GM12878 (cell line): Measurements from ENCODE around the gene TINCR. TPM values are rescaled to one million over a fixed set of nuclear protein-coding genes. Genes with fewer than 3 reads are reported as not detected.

Experiments
- ATAC-seq: fragments of 200-7000 bp; cut with Tn5 transposase; 3 replicates; pipeline ENCODE4 v1.9.1; 2020; ENCODE audit warnings: mild to moderate bottlenecking, moderate library complexity
- BruUV-seq: library from RNA; stranded (reverse); fragments of 400-500 nt; replicated peaks from 2 replicates; lab custom pipeline; 2021; lab: Mats Ljungman, UMichigan
- CTCF ChIA-PET: fragments of 300-600 bp; sonication (Branson Sonifier 250); formaldehyde crosslinking; extraction: SDS; loops from one replicate; lab custom pipeline; 2021; ENCODE audit warnings: inconsistent platforms; lab: Yijun Ruan, JAX
- POLR2A ChIA-PET: fragments of 350-600 bp; formaldehyde crosslinking; extraction: SDS; loops from one replicate; lab custom pipeline; 2021; ENCODE audit warnings: inconsistent platforms; lab: Charles Lee
- RAD21 ChIA-PET: fragments of 300-600 bp; sonication (Branson Sonifier 250); formaldehyde crosslinking; loops from one replicate; lab custom pipeline; 2023; ENCODE audit warnings: antibody characterized with exemption; ENCODE audit not compliant: unreplicated experiment; lab: Charles Lee
- SMC1A ChIA-PET: fragments of 300-600 bp; sonication (Branson Sonifier 250); formaldehyde crosslinking; loops from one replicate; lab custom pipeline; 2023; ENCODE audit not compliant: unreplicated experiment, uncharacterized antibody; lab: Charles Lee
- DNase-seq: peaks from one replicate; pipeline ENCODE4 v3.0.0-alpha.2; 2011; ENCODE audit warnings: low read depth, low spot score
- FAIRE-seq: peaks from 3 replicates; lab custom pipeline; 2011; peaks lifted over from hg19 to GRCh38; lab: Jason Lieb, UNC
- H2AFZ ChIP-seq: 2 replicates; pipeline ENCODE4 v1.6.0; 2011; ENCODE audit warnings: low read depth, low read length, control low read depth; ENCODE audit not compliant: control insufficient read depth
- H3K27ac ChIP-seq: 2 replicates; pipeline ENCODE4 v1.5.1; 2011; ENCODE audit warnings: control low read depth; ENCODE audit not compliant: control insufficient read depth, insufficient read depth
- H3K27me3 ChIP-seq, 2 experiments: replicated peaks in 1 of 2; 2 replicates each; pipeline versions ENCODE4 v1.6.0 to v1.6.1; 2011; ENCODE audit warnings: low read length in 1 of 2; ENCODE audit not compliant: control insufficient read depth in 2 of 2, insufficient read depth in 2 of 2
- H3K36me3 ChIP-seq, 2 experiments: 2 replicates each; pipeline ENCODE4 v1.5.1; 2011; ENCODE audit warnings: low read length in 1 of 2; ENCODE audit not compliant: control insufficient read depth in 2 of 2, insufficient read depth in 2 of 2
- H3K4me1 ChIP-seq: 2 replicates; pipeline ENCODE4 v1.6.1; 2011; ENCODE audit warnings: mild to moderate bottlenecking, low read length, moderate library complexity, mixed read lengths; ENCODE audit not compliant: control insufficient read depth, insufficient read depth
- H3K4me2 ChIP-seq: 2 replicates; pipeline ENCODE4 v1.6.0; 2011; ENCODE audit warnings: control low read depth; ENCODE audit not compliant: control insufficient read depth, insufficient read depth
- H3K4me3 ChIP-seq: fragments of 200-600 bp; sonication (generic); 2 replicates; pipeline ENCODE4 v1.5.1; 2016
- H3K79me2 ChIP-seq: 2 replicates; pipeline ENCODE4 v1.6.0; 2011; ENCODE audit warnings: low read length; ENCODE audit not compliant: control insufficient read depth, insufficient read depth
- H3K9ac ChIP-seq: 2 replicates; pipeline ENCODE4 v1.8.0; 2011; ENCODE audit warnings: low read length, control low read depth, mixed read lengths; ENCODE audit not compliant: control insufficient read depth, insufficient read depth
- H3K9me3 ChIP-seq: replicated peaks from 3 replicates; pipeline ENCODE4 v1.5.1; 2011; ENCODE audit warnings: mild to moderate bottlenecking, low read length; ENCODE audit not compliant: control insufficient read depth, insufficient read depth
- H4K20me1 ChIP-seq: 2 replicates; pipeline ENCODE4 v1.6.0; 2011; ENCODE audit not compliant: control insufficient read depth, insufficient read depth
- EGR1 ChIP-seq, 2 experiments: IDR thresholded peaks; 1 replicate in 1 of 2; 2 replicates in 1 of 2; pipeline ENCODE4 v1.6.1; 2011 to 2012; ENCODE audit warnings: low read depth in 2 of 2, low read length in 2 of 2, borderline replicate concordance in 1 of 2, mild to moderate bottlenecking in 1 of 2, moderate library complexity in 1 of 2
- ETV6 ChIP-seq, 2 experiments: fragments of 450-650 bp in 1 of 2; IDR thresholded peaks in 1 of 2; conservative IDR thresholded peaks in 1 of 2; 2 replicates each; pipeline ENCODE4 v1.6.1; 2014; ENCODE audit warnings: antibody characterized with exemption in 1 of 2, borderline replicate concordance in 1 of 2, low read depth in 1 of 2, mild to moderate bottlenecking in 1 of 2, moderate library complexity in 1 of 2
- JUNB ChIP-seq: IDR thresholded peaks from 2 replicates; pipeline ENCODE4 v1.6.1; 2016; ENCODE audit warnings: antibody characterized with exemption, mild to moderate bottlenecking
- JUND ChIP-seq: IDR thresholded peaks from 2 replicates; pipeline ENCODE4 v1.6.1; 2012; ENCODE audit warnings: low read depth, mild to moderate bottlenecking, low read length, improper control_type of control experiment, moderate library complexity
- NFYA ChIP-seq: IDR thresholded peaks from 2 replicates; pipeline ENCODE4 v1.6.1; 2011; ENCODE audit warnings: low read depth, mild to moderate bottlenecking, low read length, improper control_type of control experiment, borderline replicate concordance
- POLR2AphosphoS5 ChIP-seq: IDR thresholded peaks from 2 replicates; pipeline ENCODE4 v1.6.1; 2011; ENCODE audit warnings: mild to moderate bottlenecking, low read length, inconsistent platforms
- RAD21 ChIP-seq: IDR thresholded peaks from 2 replicates; pipeline ENCODE4 v1.6.1; 2011; ENCODE audit warnings: mild to moderate bottlenecking, low read depth, low read length, moderate library complexity; ENCODE audit not compliant: insufficient read depth
- RFX5 ChIP-seq: IDR thresholded peaks from 2 replicates; pipeline ENCODE4 v1.6.1; 2011; ENCODE audit warnings: low read depth, low read length, improper control_type of control experiment
- SRF ChIP-seq, 2 experiments: IDR thresholded peaks; 2 replicates each; pipeline ENCODE4 v1.6.1; 2011; ENCODE audit warnings: low read depth in 2 of 2, low read length in 2 of 2, mild to moderate bottlenecking in 1 of 2, moderate library complexity in 1 of 2
- STAT3 ChIP-seq: IDR thresholded peaks from 2 replicates; pipeline ENCODE4 v1.6.1; 2011; ENCODE audit warnings: low read depth, low read length, improper control_type of control experiment
- TAF1 ChIP-seq: IDR thresholded peaks from 2 replicates; pipeline ENCODE4 v1.6.1; 2011; ENCODE audit warnings: mild to moderate bottlenecking, low read depth, low read length, borderline replicate concordance
- TARDBP ChIP-seq: IDR thresholded peaks from 2 replicates; pipeline ENCODE4 v1.6.1; 2016; ENCODE audit warnings: borderline replicate concordance
- TBL1XR1 ChIP-seq: IDR thresholded peaks from 2 replicates; pipeline ENCODE4 v1.6.1; 2012; ENCODE audit warnings: low read depth, low read length, improper control_type of control experiment
- YBX1 ChIP-seq: fragments of 450-650 bp; IDR thresholded peaks from 2 replicates; pipeline ENCODE4 v1.6.1; 2016; ENCODE audit warnings: antibody characterized with exemption
- ZNF217 ChIP-seq: fragments of 450-650 bp; IDR thresholded peaks from 2 replicates; pipeline ENCODE4 v1.6.1; 2017; ENCODE audit warnings: antibody characterized with exemption, mild to moderate bottlenecking
- WGBS: methylation state at CpG from one replicate; pipeline ENCODE4 v1.1.6; 2016; ENCODE audit warnings: low lambda C conversion rate; ENCODE audit not compliant: insufficient replicate concordance, insufficient coverage; ENCODE audit errors: missing lambda C conversion rate; 5-methylcytosine and 5-hydroxymethylcytosine counted together
- in situ Hi-C: fragments of 300-500 bp; cut with MboI; formaldehyde crosslinking; loops from 9 replicates; pipeline ENCODE4 v1.14.3; 2018; ENCODE audit warnings: mixed read lengths
- intact Hi-C: fragments of 100-400 bp; cut with micrococcal nuclease; formaldehyde crosslinking; loops from one replicate; pipeline ENCODE4 v1.14.2; 2022; ENCODE audit not compliant: unreplicated experiment
- polyA plus RNA-seq, 11 experiments: library from polyadenylated mRNA; depleted of rRNA in 4 of 11; unstranded in 6 of 11; stranded (reverse) in 5 of 11; fragments of >200 nt; fragmentation: Nextera tagmentation in 4 of 11; fragmentation: Illumina TruSeq in 1 of 11; extraction: Ambion mirVana in 4 of 11; extraction: Trizol in 1 of 11; gene quantifications; 1 replicate in 1 of 11; 2 replicates in 10 of 11; pipeline versions ENCODE4 v1.2.1 to v1.2.3, GENCODE V29; 2011 to 2016; ENCODE audit warnings: inconsistent platforms in 2 of 11, missing spikeins in 2 of 11, low read depth in 1 of 11
- total RNA-seq, 4 experiments: library from RNA; depleted of rRNA in 3 of 4; stranded (reverse); fragments of >200 nt in 3 of 4; fragmentation: Illumina TruSeq in 1 of 4; extraction: Trizol in 1 of 4; gene quantifications; 2 replicates each; pipeline versions ENCODE4 v1.2.1 to v1.2.3, GENCODE V29; 2013 to 2021
- TF ChIP-seq, protein P1 (sequence below): fragments of 450-650 bp; IDR thresholded peaks from 2 replicates; pipeline ENCODE4 v1.6.1; 2016; ENCODE audit warnings: mild to moderate bottlenecking
- TF ChIP-seq, protein P2 (sequence below): fragments of 450-650 bp; IDR thresholded peaks from 2 replicates; pipeline ENCODE4 v1.6.1; 2014; ENCODE audit warnings: mild to moderate bottlenecking
- TF ChIP-seq, protein P3 (sequence below): fragments of 450-650 bp; formaldehyde crosslinking; IDR thresholded peaks from 2 replicates; pipeline ENCODE4 v1.5.0; 2022; ENCODE audit warnings: mild to moderate bottlenecking, missing genetic modification characterization

Gene TINCR
- total and polyA plus RNA-seq, 10 of the 15 experiments (the other 5 are each of a cell fraction or from before 2014, with no cell fraction given) = 0.02 to 0.36 (median 0.06) TPM; not detected in 3

DNA sequence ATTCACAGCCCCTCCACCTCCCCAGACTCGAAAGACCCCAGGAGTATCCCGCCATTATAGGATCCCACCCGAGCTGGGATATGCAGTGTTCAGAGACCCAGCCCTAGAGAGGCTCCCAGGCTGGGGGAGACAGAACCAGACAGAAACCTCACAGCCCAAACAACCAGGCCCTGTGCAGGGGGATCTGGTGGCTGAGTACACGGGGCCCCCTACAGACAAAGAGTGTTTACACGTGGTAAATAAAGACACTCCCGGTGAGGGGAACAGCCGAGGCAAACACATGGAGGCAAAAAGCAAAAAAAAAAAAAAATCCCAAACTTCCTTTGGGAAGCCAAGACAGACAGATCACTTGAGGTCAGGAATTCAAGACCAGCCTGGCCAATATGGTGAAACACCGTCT, 25.1 kb downstream of the TINCR start (continued):
- no peak for TF ChIP-seq EGR1 (IDR thresholded peaks at IDR 0.05; ENCODE audit: borderline replicate concordance in 1 of 2, low read depth in 2 of 2, low read length in 2 of 2)
- no peak for TF ChIP-seq TBL1XR1
- TF ChIP-seq, protein P1, sequence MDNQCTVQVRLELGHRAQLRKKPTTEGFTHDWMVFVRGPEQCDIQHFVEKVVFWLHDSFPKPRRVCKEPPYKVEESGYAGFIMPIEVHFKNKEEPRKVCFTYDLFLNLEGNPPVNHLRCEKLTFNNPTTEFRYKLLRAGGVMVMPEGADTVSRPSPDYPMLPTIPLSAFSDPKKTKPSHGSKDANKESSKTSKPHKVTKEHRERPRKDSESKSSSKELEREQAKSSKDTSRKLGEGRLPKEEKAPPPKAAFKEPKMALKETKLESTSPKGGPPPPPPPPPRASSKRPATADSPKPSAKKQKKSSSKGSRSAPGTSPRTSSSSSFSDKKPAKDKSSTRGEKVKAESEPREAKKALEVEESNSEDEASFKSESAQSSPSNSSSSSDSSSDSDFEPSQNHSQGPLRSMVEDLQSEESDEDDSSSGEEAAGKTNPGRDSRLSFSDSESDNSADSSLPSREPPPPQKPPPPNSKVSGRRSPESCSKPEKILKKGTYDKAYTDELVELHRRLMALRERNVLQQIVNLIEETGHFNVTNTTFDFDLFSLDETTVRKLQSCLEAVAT = no peak
- TF ChIP-seq YBX1 = no peak

DNA sequence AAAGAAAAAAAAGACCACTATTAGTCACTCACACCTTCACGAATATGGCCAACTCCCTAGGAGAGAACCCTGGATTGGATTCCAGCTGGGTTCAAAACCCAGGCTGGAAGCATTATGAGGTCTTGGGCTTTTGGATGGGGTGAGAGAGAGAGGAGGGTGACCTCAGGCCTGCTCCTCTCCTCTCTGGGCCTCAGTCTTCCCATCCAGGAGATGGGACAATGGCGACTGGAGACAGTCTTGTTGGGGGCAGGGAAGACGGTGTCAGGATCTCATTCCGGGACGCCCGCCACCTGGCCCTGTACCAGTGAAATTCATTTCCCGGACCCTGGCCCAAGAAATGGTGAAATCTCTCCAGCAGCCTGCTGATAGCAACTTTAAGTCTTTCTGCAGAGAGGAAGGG, 26.3 kb downstream of the TINCR start:
- ATAC-seq (no peak), DNase-seq (no peak), FAIRE-seq (no peak)
- ChIA-PET SMC1A (interaction anchor here (0.6 to 0.7 kb wide), 2 partner anchors 82 to 517 kb away, joined by 3 read pairs; partner anchors contain the start of gene SAFB), POLR2A (no interaction called here), RAD21 (no interaction called here), CTCF (no interaction called here)
- WGBS = 73% methylated on average over 7 of the region's 7 CpGs
- no peak overlapping the region for H3K9ac ChIP-seq
- H3K4me1 ChIP-seq = no peaks in the 10 kb centered on the region
- intact Hi-C loops = no loop called here
- H3K4me3 ChIP-seq = no peak overlapping the region
- no peaks in the 10 kb centered on the region for H3K79me2 ChIP-seq
- no peak overlapping the region for H2AFZ ChIP-seq
- no peaks in the 10 kb centered on the region for H3K36me3 ChIP-seq
- no peaks in the 10 kb centered on the region for H3K27me3 ChIP-seq
- H3K27ac ChIP-seq = no peak overlapping the region
- in situ Hi-C loops = no loop called here
- BruUV-seq = no TSS peak
- no peaks in the 10 kb centered on the region for H4K20me1 ChIP-seq
- no peak overlapping the region for H3K4me2 ChIP-seq
- no peaks in the 10 kb centered on the region; the same call in 2 of the 3 replicates for H3K9me3 ChIP-seq
- TF ChIP-seq, protein P2, sequence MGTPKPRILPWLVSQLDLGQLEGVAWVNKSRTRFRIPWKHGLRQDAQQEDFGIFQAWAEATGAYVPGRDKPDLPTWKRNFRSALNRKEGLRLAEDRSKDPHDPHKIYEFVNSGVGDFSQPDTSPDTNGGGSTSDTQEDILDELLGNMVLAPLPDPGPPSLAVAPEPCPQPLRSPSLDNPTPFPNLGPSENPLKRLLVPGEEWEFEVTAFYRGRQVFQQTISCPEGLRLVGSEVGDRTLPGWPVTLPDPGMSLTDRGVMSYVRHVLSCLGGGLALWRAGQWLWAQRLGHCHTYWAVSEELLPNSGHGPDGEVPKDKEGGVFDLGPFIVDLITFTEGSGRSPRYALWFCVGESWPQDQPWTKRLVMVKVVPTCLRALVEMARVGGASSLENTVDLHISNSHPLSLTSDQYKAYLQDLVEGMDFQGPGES = no peak
- TF ChIP-seq ETV6 (conservative IDR thresholded peaks at IDR 0.05 in 1 of 2, IDR thresholded peaks at IDR 0.05 in 1 of 2; ENCODE audit: borderline replicate concordance in 1 of 2, low read depth in 1 of 2) (no peak), TAF1 (no peak), JUND (no peak), RAD21 (no peak), SRF (IDR thresholded peaks at IDR 0.05; ENCODE audit: low read depth in 2 of 2, low read length in 2 of 2) (no peak), NFYA (no peak), POLR2AphosphoS5 (no peak), ZNF217 (no peak), STAT3 (no peak), JUNB (no peak), TARDBP (no peak), RFX5 (no peak)
- TF ChIP-seq, protein P3, sequence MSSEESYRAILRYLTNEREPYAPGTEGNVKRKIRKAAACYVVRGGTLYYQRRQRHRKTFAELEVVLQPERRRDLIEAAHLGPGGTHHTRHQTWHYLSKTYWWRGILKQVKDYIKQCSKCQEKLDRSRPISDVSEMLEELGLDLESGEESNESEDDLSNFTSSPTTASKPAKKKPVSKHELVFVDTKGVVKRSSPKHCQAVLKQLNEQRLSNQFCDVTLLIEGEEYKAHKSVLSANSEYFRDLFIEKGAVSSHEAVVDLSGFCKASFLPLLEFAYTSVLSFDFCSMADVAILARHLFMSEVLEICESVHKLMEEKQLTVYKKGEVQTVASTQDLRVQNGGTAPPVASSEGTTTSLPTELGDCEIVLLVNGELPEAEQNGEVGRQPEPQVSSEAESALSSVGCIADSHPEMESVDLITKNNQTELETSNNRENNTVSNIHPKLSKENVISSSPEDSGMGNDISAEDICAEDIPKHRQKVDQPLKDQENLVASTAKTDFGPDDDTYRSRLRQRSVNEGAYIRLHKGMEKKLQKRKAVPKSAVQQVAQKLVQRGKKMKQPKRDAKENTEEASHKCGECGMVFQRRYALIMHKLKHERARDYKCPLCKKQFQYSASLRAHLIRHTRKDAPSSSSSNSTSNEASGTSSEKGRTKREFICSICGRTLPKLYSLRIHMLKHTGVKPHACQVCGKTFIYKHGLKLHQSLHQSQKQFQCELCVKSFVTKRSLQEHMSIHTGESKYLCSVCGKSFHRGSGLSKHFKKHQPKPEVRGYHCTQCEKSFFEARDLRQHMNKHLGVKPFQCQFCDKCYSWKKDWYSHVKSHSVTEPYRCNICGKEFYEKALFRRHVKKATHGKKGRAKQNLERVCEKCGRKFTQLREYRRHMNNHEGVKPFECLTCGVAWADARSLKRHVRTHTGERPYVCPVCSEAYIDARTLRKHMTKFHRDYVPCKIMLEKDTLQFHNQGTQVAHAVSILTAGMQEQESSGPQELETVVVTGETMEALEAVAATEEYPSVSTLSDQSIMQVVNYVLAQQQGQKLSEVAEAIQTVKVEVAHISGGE (CRISPR knock-in tag) = no peak
